Endothelial cell of umbilical vein (primary cell): Measurements from ENCODE around the gene FCAR. TPM values are rescaled to one million over a fixed set of nuclear protein-coding genes. Genes with fewer than 3 reads are reported as not detected.

Experiments used
- BruUV-seq: library from RNA; stranded (reverse); fragments of 400-500 nt; replicated peaks from 2 replicates; lab custom pipeline; 2021; lab: Mats Ljungman, UMichigan
- CTCF ChIA-PET: fragments of 300-600, 350-600 bp; sonication (Branson Sonifier 250); formaldehyde crosslinking; loops from one replicate; lab custom pipeline; 2021; ENCODE audit warnings: antibody characterized with exemption, inconsistent platforms; lab: Charles Lee
- POLR2A ChIA-PET: fragments of 300-600, 350-600 bp; sonication (Branson Sonifier 250); formaldehyde crosslinking; loops from one replicate; lab custom pipeline; 2021; ENCODE audit warnings: antibody characterized with exemption, inconsistent platforms; lab: Charles Lee
- DNase-seq: peaks from one replicate; pipeline ENCODE4 v3.0.0-alpha.2; 2011; ENCODE audit warnings: low read depth, low spot score
- FAIRE-seq: peaks from 2 replicates; lab custom pipeline; 2011; peaks lifted over from hg19 to GRCh38; lab: Jason Lieb, UNC
- H2AFZ ChIP-seq: 2 replicates; pipeline ENCODE4 v1.6.0; 2012; ENCODE audit warnings: low read depth, low read length, control low read depth, inconsistent platforms
- H3K27ac ChIP-seq: 2 replicates; pipeline ENCODE4 v1.5.1; 2011; ENCODE audit warnings: low read depth, mild to moderate bottlenecking, control low read depth, low read length, moderate library complexity; ENCODE audit not compliant: insufficient read depth
- H3K27me3 ChIP-seq, 2 experiments: 2 replicates each; pipeline versions ENCODE4 v1.6.0 to v1.6.1; 2011; ENCODE audit warnings: low read length in 2 of 2, mixed read lengths in 1 of 2; ENCODE audit not compliant: control insufficient read depth in 2 of 2, insufficient read depth in 2 of 2
- H3K36me3 ChIP-seq, 2 experiments: 2 replicates in 1 of 2; 3 replicates in 1 of 2; pipeline ENCODE4 v1.5.1; 2011; ENCODE audit warnings: low read length in 2 of 2, mild to moderate bottlenecking in 1 of 2, moderate library complexity in 1 of 2; ENCODE audit not compliant: control insufficient read depth in 2 of 2, insufficient read depth in 2 of 2; ENCODE audit errors: extremely low read depth in 1 of 2
- H3K4me1 ChIP-seq: 3 replicates; pipeline ENCODE4 v1.5.1; 2011; ENCODE audit warnings: mild to moderate bottlenecking, low read length; ENCODE audit not compliant: control insufficient read depth, insufficient read depth; ENCODE audit errors: extremely low read depth
- H3K4me2 ChIP-seq: 2 replicates; pipeline ENCODE4 v1.6.1; 2011; ENCODE audit warnings: low read length, control low read depth, mixed read lengths; ENCODE audit not compliant: insufficient read depth
- H3K4me3 ChIP-seq, 3 experiments: fragments of 200-600 bp in 1 of 3; sonication (generic), shearing (Covaris generic) in 1 of 3; replicated peaks in 1 of 3; 2 replicates each; pipeline ENCODE4 v1.5.1; 2011 to 2016; ENCODE audit warnings: control low read depth in 3 of 3, low read length in 3 of 3, mild to moderate bottlenecking in 2 of 3, inconsistent platforms in 1 of 3, low read depth in 1 of 3, moderate library complexity in 1 of 3; ENCODE audit not compliant: insufficient read depth in 1 of 3
- H3K79me2 ChIP-seq: 2 replicates; pipeline ENCODE4 v1.6.0; 2012; ENCODE audit warnings: low read length, inconsistent platforms; ENCODE audit not compliant: control insufficient read depth, insufficient read depth
- H3K9ac ChIP-seq: replicated peaks from 2 replicates; pipeline ENCODE3; 2011; ENCODE audit warnings: low read length, control low read depth; ENCODE audit not compliant: insufficient read depth; ENCODE audit errors: extremely low read depth
- H3K9me1 ChIP-seq: replicated peaks from 3 replicates; pipeline ENCODE4 v1.6.0; 2011; ENCODE audit warnings: mild to moderate bottlenecking, low read length; ENCODE audit not compliant: control insufficient read depth, insufficient read depth; ENCODE audit errors: extremely low read depth
- H3K9me3 ChIP-seq: replicated peaks from 2 replicates; pipeline ENCODE4 v1.5.1; 2012; ENCODE audit warnings: low read length, inconsistent platforms; ENCODE audit not compliant: control insufficient read depth, insufficient read depth
- H4K20me1 ChIP-seq: replicated peaks from 2 replicates; pipeline ENCODE3; 2011; ENCODE audit warnings: mild to moderate bottlenecking, low read length; ENCODE audit not compliant: control insufficient read depth, insufficient read depth; ENCODE audit errors: extremely low read depth
- CTCF ChIP-seq, 2 donors: IDR thresholded peaks; 1 replicate in 1 of 2; 2 replicates in 1 of 2; pipeline ENCODE4 v1.5.1; 2011; ENCODE audit warnings: low read length in 2 of 2, mild to moderate bottlenecking in 2 of 2, moderate library complexity in 2 of 2, control low read depth in 1 of 2, inconsistent platforms in 1 of 2, low read depth in 1 of 2; ENCODE audit not compliant: insufficient read depth in 1 of 2; ENCODE audit errors: extremely low read depth in 1 of 2
- EZH2 ChIP-seq: IDR thresholded peaks from 2 replicates; pipeline ENCODE4 v1.6.1; 2012; ENCODE audit warnings: borderline replicate concordance, low read depth, mild to moderate bottlenecking, moderate library complexity, low read length, inconsistent platforms; ENCODE audit not compliant: severe bottlenecking
- FOS ChIP-seq: IDR thresholded peaks from 2 replicates; pipeline ENCODE4 v1.6.1; 2011; ENCODE audit warnings: mild to moderate bottlenecking, low read length, moderate library complexity, borderline replicate concordance; ENCODE audit not compliant: insufficient read depth
- GATA2 ChIP-seq: IDR thresholded peaks from 2 replicates; pipeline ENCODE4 v1.7.0; 2011; ENCODE audit warnings: low read depth, mild to moderate bottlenecking, moderate library complexity, mixed read lengths, low read length; ENCODE audit not compliant: insufficient read length, insufficient read depth
- JUN ChIP-seq: IDR thresholded peaks from 2 replicates; pipeline ENCODE4 v1.6.1; 2011; ENCODE audit warnings: borderline replicate concordance, low read depth; ENCODE audit not compliant: insufficient read length, insufficient read depth
- MAX ChIP-seq: IDR thresholded peaks from 2 replicates; pipeline ENCODE4 v1.6.1; 2011; ENCODE audit not compliant: insufficient read depth, insufficient read length
- MYC ChIP-seq: IDR thresholded peaks from one replicate; pipeline ENCODE4 v1.6.1; 2011; ENCODE audit warnings: mild to moderate bottlenecking, low read depth, low read length
- POLR2A ChIP-seq: IDR thresholded peaks from 2 replicates; pipeline ENCODE4 v1.6.1; 2012; ENCODE audit warnings: low read depth, mild to moderate bottlenecking, control low read depth, low read length
- POLR2AphosphoS5 ChIP-seq: IDR thresholded peaks from 2 replicates; pipeline ENCODE4 v1.6.1; 2012; ENCODE audit warnings: low read depth, mild to moderate bottlenecking, control low read depth, low read length, moderate library complexity; ENCODE audit not compliant: insufficient read depth
- dilution Hi-C: fragments of 300-500 bp; cut with MboI; formaldehyde crosslinking; loops from one replicate; pipeline ENCODE4 v1.15.0; 2019; ENCODE audit warnings: low sequenced_read_pairs; ENCODE audit not compliant: extremely low pct_ligation_motif_present
- intact Hi-C: fragments of 100-400 bp; cut with micrococcal nuclease; formaldehyde crosslinking; loops from one replicate; pipeline ENCODE4 v1.10.0; 2022
- polyA plus RNA-seq, 4 experiments: library from polyadenylated mRNA; depleted of rRNA in 3 of 4; stranded (reverse) in 3 of 4; unstranded in 1 of 4; fragments of >200 nt; gene quantifications; 2 replicates each; pipeline versions ENCODE4 v1.2.1 to v1.2.3, GENCODE V29; 2011 to 2012; ENCODE audit warnings: missing spikeins in 1 of 4
- total RNA-seq: library from RNA; stranded (reverse); gene quantifications from 2 replicates; pipeline ENCODE4 v1.2.3, GENCODE V29; 2021

The FCAR gene
- total and polyA plus RNA-seq, 2 donors (not counting 3 experiments of a cell fraction or from before 2014, with no cell fraction given): not detected

GRCh38 chr19:54889566-54889965, 15.5 kb downstream of the FCAR start:
- TF ChIP-seq POLR2AphosphoS5: no peak
- no peak for TF ChIP-seq EZH2
- TF ChIP-seq CTCF (IDR thresholded peaks at IDR 0.05; ENCODE audit: extremely low read depth in 1 of 2, insufficient read depth in 1 of 2, low read depth in 1 of 2, low read length in 2 of 2): no peak
- no peak for TF ChIP-seq MYC
- TF ChIP-seq GATA2: no peak
- no peak for TF ChIP-seq JUN
- TF ChIP-seq FOS: no peak
- TF ChIP-seq POLR2A: no peak
- TF ChIP-seq MAX: no peak

More at GRCh38 chr19:54889566-54889965, 15.5 kb downstream of the FCAR start:
- FAIRE-seq (no peak), DNase-seq (no peak)
- H3K4me2 ChIP-seq: no peak overlapping the region
- no peaks in the 10 kb centered on the region for H3K9me3 ChIP-seq
- intact Hi-C loops (no loop called here), dilution Hi-C loops (no loop called here)
- no peaks in the 10 kb centered on the region for H3K79me2 ChIP-seq
- no peak overlapping the region for H2AFZ ChIP-seq
- no peak overlapping the region for H3K9ac ChIP-seq
- POLR2A ChIA-PET: no interaction called here
- no peaks in the 10 kb centered on the region for H4K20me1 ChIP-seq
- no TSS peak for BruUV-seq
- H3K4me3 ChIP-seq: no peak overlapping the region
- H3K27ac ChIP-seq: no peak overlapping the region
- H3K4me1 ChIP-seq: no peaks in the 10 kb centered on the region
- no peaks in the 10 kb centered on the region for H3K36me3 ChIP-seq
- CTCF ChIA-PET: no interaction called here
- H3K27me3 ChIP-seq: no peaks in the 10 kb centered on the region
- H3K9me1 ChIP-seq: no peaks in the 10 kb centered on the region
